CD4-positive, alpha-beta T cell treated with Interleukin-12 subunit alpha and Interleukin-12 subunit beta, for 1 hour (primary cell): ENCODE data around the gene TLR9.
A peak's percentile ranks its signal among the peaks of the same experiment; 100 is the strongest.

Experiments used
- DNase-seq: peaks from one replicate; pipeline ENCODE4 v3.0.0-alpha.2; 2020

Gene TLR9

DNA sequence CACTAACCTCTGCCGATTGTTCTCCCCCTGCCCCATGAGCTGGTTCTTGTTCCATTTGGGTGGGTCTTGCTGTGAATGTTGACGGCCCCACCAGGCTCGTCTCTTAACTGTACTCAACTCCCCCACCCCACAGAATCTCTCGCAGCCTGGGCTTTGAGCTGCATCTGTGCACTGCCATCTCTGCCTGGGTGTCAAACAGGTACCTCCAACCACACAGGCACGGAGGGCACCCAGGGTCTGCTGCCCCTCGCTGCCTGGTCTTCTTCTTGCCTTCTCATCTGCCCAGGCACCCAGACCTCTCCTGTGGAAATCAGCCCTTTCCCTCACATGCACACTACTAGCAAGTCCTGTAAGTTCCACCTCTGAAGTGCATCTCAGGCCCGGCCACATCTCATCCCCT lies 10.1 kb downstream of the TLR9 start:
- no peak for DNase-seq

GRCh38 chr3:52213901-52214300 lies 11.5 kb downstream of the TLR9 start:
- DNase-seq: no peak

- no peak for DNase-seq
Observed at GRCh38 chr3:52213005-52213404, 12.4 kb downstream of the TLR9 start.

DNA sequence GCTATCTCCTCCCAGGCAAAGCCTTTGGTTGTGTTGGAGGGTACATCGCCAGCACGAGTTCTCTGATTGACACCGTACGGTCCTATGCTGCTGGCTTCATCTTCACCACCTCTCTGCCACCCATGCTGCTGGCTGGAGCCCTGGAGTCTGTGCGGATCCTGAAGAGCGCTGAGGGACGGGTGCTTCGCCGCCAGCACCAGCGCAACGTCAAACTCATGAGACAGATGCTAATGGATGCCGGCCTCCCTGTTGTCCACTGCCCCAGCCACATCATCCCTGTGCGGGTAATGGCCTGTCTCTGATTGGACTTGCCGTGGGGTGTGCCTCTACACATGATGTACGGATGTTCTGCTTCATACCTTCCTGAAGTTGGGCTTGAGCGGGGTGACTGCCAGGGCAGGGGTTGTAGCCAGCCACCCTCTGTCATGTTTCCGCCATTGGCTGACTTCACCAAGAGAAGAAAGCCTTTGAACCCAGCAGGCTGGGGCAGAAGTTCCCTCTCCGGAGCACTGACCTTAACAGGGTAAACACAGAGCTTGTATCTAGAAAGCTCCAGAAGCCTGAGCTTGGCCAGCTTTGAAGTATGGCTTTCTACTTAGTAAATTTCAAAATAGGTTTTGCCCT lies 14.1 kb downstream of the TLR9 start:
- DNase-seq: no peak

DNA sequence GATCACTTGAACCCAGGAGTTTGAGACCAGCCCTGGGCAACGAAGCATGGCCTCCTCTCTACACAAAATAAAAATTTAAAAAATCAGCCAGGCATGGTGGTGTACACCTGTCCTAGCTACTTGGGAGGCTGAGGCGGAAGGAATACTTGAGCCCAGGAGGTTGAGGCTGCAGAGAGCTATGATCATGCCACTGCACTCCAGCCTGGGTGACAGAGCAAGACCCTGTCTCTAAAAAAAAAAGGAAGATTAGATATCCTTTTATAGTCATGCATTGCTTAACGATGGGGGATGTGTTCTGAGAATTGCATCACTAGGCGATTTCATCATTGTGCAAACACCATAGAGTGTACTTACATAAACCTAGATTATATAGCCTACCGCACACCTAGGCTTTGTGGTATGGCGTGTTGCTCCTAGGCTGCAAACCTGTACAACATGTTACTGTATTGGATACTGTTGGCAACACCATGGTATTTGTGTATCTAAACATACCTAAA lies 14.8 kb downstream of the TLR9 start:
- DNase-seq: no peak

- no peak for DNase-seq
Observed at GRCh38 chr3:52210037-52210436, 15.4 kb downstream of the TLR9 start.

DNA sequence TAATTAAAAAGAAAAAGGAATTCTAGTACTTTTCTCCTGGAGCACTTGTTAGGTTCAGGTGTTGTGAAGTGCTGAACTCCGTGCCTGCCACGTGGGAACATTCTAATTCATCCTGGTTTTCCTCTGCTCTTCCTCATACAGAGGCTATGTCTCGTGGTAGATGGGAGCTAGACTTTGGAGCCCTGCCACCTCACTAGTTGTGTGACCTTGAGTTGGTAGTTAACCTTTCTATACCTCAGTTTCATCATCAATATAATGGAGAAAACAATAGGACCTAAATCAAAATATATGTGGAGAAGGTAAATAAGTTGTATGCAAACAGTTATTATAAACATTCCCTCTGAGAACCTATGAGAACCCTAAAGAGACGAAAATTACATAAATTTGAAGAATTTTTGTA lies 16.9 kb downstream of the TLR9 start:
- DNase-seq: no peak

GRCh38 chr3:52205727-52206372 lies 19.6 kb downstream of the TLR9 start:
- no peak for DNase-seq

- no peak for DNase-seq
Observed at GRCh38 chr3:52204337-52205073, 20.9 kb downstream of the TLR9 start.

DNA sequence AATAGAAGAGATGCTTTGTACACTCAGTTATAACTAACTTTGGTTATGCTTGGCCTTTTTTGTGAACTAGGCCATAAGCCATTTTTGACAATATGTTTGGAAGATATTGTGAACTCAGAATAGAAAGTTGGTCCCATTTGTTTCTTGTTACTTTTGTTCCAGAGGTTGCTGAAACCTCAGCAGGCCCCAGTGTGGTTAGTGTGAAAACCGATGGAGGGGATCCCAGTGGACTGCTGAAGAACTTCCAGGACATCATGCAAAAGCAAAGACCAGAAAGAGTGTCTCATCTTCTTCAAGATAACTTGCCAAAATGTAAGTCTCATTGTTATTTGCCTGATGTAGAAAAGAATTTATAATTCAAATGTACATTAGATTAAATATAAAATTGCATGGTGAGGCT lies 21.7 kb downstream of the TLR9 start:
- no peak for DNase-seq

DNA sequence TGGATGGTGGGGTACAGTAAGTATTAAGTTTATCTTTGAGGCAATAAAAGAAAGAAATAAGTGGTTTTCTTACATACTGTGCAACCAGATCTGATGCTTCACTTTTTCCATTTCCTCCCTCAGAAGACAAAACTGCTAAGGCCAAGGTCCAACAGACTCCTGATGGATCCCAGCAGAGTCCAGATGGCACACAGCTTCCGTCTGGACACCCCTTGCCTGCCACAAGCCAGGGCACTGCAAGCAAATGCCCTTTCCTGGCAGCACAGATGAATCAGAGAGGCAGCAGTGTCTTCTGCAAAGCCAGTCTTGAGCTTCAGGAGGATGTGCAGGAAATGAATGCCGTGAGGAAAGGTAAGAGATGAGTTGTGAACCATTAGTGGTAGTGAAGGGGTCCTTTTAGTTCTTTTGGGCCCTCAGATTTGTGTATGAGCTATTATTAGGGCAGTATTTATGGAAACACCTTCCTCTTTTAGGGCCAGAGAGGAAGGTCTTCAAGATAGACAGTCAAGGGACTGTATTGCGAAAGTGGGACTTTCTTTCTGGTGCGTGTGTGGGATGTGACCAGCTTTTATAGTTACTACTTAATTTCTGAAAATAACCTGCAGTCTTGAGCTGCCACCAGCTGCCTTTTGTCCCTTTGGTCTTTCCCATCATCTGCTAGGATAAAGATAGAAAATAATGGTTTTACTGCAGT lies 22.9 kb downstream of the TLR9 start:
- DNase-seq: no peak

DNA sequence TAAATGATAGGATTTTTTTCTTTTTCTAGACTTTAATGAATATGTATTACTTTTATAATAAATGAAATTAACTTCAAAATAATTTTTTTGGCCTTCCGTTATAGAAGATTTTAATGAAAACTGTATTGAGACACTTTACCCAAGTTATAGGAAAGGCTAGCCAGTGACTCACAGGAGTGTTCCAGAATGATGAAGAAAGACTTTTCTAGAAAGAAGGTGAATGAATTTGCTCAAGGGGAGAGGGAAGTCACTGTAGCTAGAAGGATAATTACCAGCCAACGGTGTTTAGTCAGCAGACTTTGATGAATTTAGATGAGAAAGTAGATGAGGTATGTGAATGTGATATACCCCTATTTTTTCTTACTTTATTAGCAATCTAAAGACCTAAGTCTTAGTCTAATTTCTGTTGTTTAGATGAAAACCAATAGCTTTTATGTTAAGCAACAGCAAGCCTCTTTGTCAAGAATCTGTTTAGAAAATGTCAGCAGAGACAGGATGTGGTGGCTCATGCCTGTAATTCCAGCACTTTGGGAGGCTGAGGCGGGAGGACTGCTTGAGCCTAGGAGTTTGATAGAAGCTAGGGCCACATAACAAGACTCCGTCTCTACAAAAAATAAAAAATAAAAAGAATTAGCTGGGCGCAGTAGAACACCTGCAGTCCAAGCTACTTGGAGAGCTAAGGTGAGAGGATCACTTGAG lies 24.3 kb downstream of the TLR9 start:
- no peak for DNase-seq

DNA sequence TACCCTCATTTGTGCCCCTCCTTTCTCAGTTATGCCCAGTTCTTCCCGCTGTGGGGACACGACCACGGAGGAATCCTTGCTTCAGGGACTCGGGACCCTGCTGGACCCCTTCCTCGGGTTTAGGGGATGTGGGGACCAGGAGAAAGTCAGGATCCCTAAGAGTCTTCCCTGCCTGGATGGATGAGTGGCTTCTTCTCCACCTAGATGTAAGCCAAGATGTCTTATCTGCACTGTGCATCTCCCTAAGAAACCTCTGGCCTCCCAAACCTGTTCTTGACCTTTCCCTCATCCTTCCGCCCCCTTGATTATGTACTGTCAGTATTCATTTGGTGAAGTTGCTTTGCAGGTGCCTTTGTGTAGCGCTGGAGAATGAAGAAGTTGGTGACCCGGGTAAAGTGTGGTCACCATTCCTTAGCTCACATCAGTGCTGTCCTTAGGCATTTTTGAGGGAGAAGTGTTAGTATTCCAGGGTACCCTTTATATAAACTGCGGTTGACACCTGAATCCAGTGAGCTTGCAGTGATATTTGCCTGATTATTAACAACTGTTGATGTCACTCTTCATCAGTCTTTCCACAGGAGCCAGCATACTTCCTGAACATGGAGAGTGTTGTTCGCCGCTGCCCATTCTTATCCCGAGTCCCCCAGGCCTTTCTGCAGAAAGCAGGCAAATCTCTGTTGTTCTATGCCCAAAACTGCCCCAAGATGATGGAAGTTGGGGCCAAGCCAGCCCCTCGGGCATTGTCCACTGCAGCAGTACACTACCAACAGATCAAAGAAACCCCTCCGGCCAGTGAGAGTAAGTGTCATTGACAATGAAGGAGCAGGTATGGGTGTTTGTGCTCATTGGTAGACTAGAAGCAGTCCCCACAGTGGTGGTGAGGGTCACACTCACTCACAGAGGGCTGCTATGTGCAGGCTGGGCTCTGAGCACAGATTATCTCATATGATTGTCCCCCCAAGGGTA lies 26.5 kb downstream of the TLR9 start:
- DNase-seq: no peak

- peak; percentile 94 for DNase-seq
Observed at GRCh38 chr3:52197842-52198625, 27.4 kb downstream of the TLR9 start, which contains the start of gene ALAS1. ALAS1 (plus strand) TSS chr3:52198160; CDS start chr3:52199242, 1,082 bp downstream.

DNA sequence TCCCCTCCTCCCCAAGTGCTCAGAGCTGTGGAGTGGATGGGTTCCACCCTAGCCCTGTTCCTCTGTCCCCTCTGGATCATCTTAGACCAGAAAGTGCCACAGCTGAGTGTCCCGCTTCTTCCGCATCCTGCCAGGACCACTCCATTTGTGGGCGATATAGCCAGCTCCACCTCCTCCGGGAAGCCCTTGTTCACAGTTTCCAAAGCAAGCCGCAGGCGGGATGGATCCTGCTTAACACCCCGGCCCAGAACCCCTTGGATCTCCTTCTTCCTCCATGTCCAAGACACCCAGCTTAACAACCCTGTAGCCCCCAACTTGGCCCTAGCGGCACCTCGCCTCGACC lies 28.0 kb downstream of the TLR9 start:
- no peak for DNase-seq

DNA sequence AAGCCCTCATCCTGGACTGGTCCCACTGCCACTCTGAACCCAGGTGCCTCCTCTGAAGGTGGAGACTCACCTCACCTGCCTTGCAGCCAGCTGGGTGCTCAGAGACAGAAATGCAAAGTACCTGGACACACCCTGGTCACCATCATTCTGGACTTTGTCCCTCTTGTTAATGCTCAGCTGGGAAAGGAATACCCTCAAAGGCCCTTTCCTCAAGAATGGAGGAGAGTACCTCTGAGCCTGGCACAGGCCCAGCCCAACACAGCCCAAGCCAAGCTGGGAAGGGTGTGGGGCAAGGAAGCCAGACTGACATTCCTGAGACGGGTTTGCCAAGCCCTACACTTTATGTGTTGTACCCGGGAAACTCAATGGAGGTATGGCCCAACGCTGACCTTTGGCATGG lies 28.5 kb downstream of the TLR9 start:
- DNase-seq: no peak

DNA sequence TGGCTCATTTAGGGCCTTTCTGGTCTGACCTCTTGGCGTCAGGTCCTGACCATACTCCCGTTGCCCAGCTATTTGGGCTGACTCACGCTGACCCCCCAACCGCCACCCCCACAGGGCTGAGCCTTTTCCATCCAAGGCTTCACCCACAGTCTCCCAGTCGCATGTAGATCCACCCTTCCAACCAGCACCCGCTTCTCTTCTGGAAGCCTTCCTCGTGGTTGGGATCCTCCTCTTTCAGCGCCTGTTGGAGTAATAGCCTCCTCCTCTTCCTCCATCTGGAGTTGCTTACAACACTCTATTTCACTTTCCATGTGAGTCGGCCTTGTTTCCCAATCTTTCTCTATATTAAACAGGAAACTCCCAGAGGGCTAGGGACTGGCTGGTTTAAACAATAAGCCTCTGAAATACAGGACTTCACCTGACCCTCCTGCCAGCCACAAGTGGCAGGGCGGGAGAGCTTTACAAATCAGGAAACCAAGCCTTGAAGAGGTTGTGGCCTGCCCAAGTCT lies 29.6 kb downstream of the TLR9 start:
- DNase-seq: no peak

DNA sequence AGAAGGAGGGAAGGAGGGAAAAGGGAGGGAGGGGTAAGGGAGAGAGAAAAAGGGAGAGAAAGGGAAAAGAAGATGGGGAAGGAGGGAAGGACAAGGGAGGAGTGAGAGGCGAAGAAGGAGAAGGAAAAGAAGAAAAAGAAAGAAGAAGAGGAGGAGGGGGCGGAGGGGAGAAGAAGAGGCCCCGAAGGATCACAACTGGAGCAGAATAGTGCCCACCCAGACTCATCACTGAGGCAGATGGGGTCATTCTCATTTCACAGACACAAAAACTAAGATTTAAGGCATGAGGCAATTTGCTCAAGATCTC lies 30.2 kb downstream of the TLR9 start:
- DNase-seq: no peak

GRCh38 chr3:52194485-52195290 lies 30.8 kb downstream of the TLR9 start:
- DNase-seq: no peak

- DNase-seq: no peak
Observed at GRCh38 chr3:52193065-52193464, 32.4 kb downstream of the TLR9 start.
